ENCODE results near the gene KCNQ1. TPM values are rescaled to one million over a fixed set of nuclear protein-coding genes. Genes with fewer than 3 reads are reported as not detected.

KCNQ1 gene
- total and polyA plus RNA-seq, 12 donors = 11.0 to 447 (median 320) TPM

- intact Hi-C loops (cut with DNase I) = no loop called here
- peak overlapping the region; percentile 47 to 94 (median 74) for H3K4me3 ChIP-seq
- H3K36me3 ChIP-seq (replicated peaks in 1 of 2) = peaks cover 0 to 63% of the 10 kb centered on the region in 2 donors
- 6 to 48% (median 8%) methylated on average over 3 to 23 of the region's 23 CpGs for WGBS, 4 donors
- no peaks in the 10 kb centered on the region for H3K27me3 ChIP-seq
- peak overlapping the region; percentile 91 to 100 (median 98) for H3K27ac ChIP-seq
- H3K4me1 ChIP-seq (replicated peaks in 1 of 2) = peaks cover 19 to 22% of the 10 kb centered on the region in 2 donors
- no peaks in the 10 kb centered on the region for H3K9me3 ChIP-seq (replicated peaks in 1 of 3)
- TF ChIP-seq CTCF (IDR thresholded peaks at IDR 0.05) (no peak), POLR2A (IDR thresholded peaks at IDR 0.05) (no peak)
- peak in 4 of 7 donors; percentile 42 to 73 (median 51) for DNase-seq
Observed at GRCh38 chr11:2399488-2400068, 45.2 kb upstream of the KCNQ1 start.

- Histone ChIP-seq H3K4me1 (replicated peaks in 1 of 2) (peaks cover 19 to 22% of the 10 kb centered on the region in 2 donors), H3K27me3 (no peaks in the 10 kb centered on the region), H3K4me3 (peak within 1 kb of the TSS; percentile 80 to 99 (median 89)), H3K27ac (peak within 1 kb of the TSS; percentile 91 to 100 (median 98)), H3K9me3 (replicated peaks in 1 of 3) (no peaks in the 10 kb centered on the region), H3K36me3 (replicated peaks in 1 of 2) (peaks cover 0 to 56% of the 10 kb centered on the region in 2 donors)
- peak; percentile 99 to 100 (median 100) for DNase-seq
- intact Hi-C loops (cut with DNase I) = no loop called here
- 0 to 1% (median 0%) methylated on average over 16 to 66 of the region's 66 CpGs; no CpG with 5 or more reads in 1 of the 4 donors for WGBS, 4 donors
- TF ChIP-seq CTCF (IDR thresholded peaks at IDR 0.05) (peak; percentile 53 to 97 (median 95)), POLR2A (IDR thresholded peaks at IDR 0.05) (peak; percentile 91 to 97)
Observed at GRCh38 chr11:2400069-2400761, 44.6 kb upstream of the KCNQ1 start, which contains the start of gene TSSC4. Gene TSSC4, plus strand, starts transcription at chr11:2400750. Its CDS starts 1,884 bp downstream, at chr11:2402634.

- DNase-seq = peak in 1 of 7 donors; percentile 74
- 0 to 1% (median 0%) methylated on average over 17 to 55 of the region's 55 CpGs for WGBS, 4 donors
- peaks cover 0 to 50% of the 10 kb centered on the region in 2 donors for H3K36me3 ChIP-seq (replicated peaks in 1 of 2)
Observed at GRCh38 chr11:2400762-2401435, 43.9 kb upstream of the KCNQ1 start.

More at GRCh38 chr11:2400762-2401435, 43.9 kb upstream of the KCNQ1 start:
- H3K4me3 ChIP-seq = peak overlapping the region; percentile 37 to 99 (median 87)
- intact Hi-C loops (cut with DNase I) = no loop called here
- no peaks in the 10 kb centered on the region for H3K9me3 ChIP-seq (replicated peaks in 1 of 3)
- H3K27ac ChIP-seq = peak overlapping the region; percentile 72 to 100 (median 83)
- H3K4me1 ChIP-seq (replicated peaks in 1 of 2) = peaks cover 19 to 22% of the 10 kb centered on the region in 2 donors
- no peaks in the 10 kb centered on the region for H3K27me3 ChIP-seq
- TF ChIP-seq POLR2A (IDR thresholded peaks at IDR 0.05) (peak; percentile 21 to 55), CTCF (IDR thresholded peaks at IDR 0.05) (no peak)

Measured in adrenal gland (tissue), 12 donors.